C4-2B (cell line): ENCODE results near the gene RHOG.
"Not testable (repeated sequence)": the region's sequence is repeated elsewhere in the genome, so short reads cannot be mapped to it uniquely, and the experiment has no call there.

ENCODE experiments used
- H3K27ac ChIP-seq: fragments of 450-650 bp; 2 replicates; pipeline ENCODE4 v1.5.1; 2017
- CTCF ChIP-seq: fragments of 450-650 bp; conservative IDR thresholded peaks from 2 replicates; pipeline ENCODE4 v1.5.1; 2017; ENCODE audit warnings: mild to moderate bottlenecking
- ZFX ChIP-seq: fragments of 450-650 bp; IDR thresholded peaks from 2 replicates; pipeline ENCODE4 v1.6.1; 2017

The RHOG gene

GRCh38 chr11:3867209-3868091 lies 26.7 kb upstream of the RHOG start:
- no peak overlapping the region for H3K27ac ChIP-seq
- no peak for TF ChIP-seq CTCF
- TF ChIP-seq ZFX, result no peak

GRCh38 chr11:3866836-3867208 lies 26.1 kb upstream of the RHOG start:
- no peak overlapping the region for H3K27ac ChIP-seq
- no peak for TF ChIP-seq ZFX
- no peak for TF ChIP-seq CTCF

GRCh38 chr11:3866206-3866605 lies 25.4 kb upstream of the RHOG start:
- TF ChIP-seq ZFX (no peak), CTCF (no peak)
- no peak overlapping the region for H3K27ac ChIP-seq

GRCh38 chr11:3865388-3866193 lies 24.8 kb upstream of the RHOG start:
- no peak overlapping the region for H3K27ac ChIP-seq
- no peak for TF ChIP-seq ZFX
- no peak for TF ChIP-seq CTCF

GRCh38 chr11:3861683-3862082 lies 20.9 kb upstream of the RHOG start:
- no peak overlapping the region for H3K27ac ChIP-seq

GRCh38 chr11:3860898-3861393 lies 20.2 kb upstream of the RHOG start:
- H3K27ac ChIP-seq, result not testable (repeated sequence)

More at GRCh38 chr11:3861683-3862082, 20.9 kb upstream of the RHOG start:
- no peak for TF ChIP-seq CTCF
- TF ChIP-seq ZFX, result no peak

GRCh38 chr11:3860375-3860774 lies 19.6 kb upstream of the RHOG start:
- TF ChIP-seq ZFX (no peak), CTCF (no peak)
- no peak overlapping the region for H3K27ac ChIP-seq
